DMS79 treated with DMSO at 0.1 percent for 48 hours (cell line): ENCODE results near the gene EVL.
A peak's percentile ranks its signal among the peaks of the same experiment; 100 is the strongest.

Experiments used
- DNase-seq: peaks from one replicate; lab custom pipeline; 2025; lab: John Stamatoyannopoulos, UW

EVL gene

DNA sequence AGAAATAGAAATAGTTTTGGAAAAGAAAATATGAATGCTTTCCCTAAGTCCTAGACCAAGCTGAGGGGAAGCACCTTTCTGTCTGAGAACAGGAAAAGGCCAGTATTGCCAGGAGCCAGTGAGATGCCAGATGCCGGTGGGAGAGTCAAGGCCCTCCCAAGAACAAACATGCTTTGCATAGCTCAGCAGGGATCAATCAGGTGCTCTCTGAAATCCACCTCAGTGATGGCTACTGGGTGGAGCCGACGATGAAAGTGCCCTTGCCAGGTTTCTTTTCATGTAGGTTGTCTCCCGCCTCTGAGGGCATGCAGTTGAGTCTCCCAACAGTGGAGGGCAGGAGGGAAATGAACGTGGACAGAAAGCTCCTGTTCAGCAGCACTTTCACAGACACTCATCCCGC is 66.0 kb downstream of the EVL start:
- DNase-seq = no peak

DNA sequence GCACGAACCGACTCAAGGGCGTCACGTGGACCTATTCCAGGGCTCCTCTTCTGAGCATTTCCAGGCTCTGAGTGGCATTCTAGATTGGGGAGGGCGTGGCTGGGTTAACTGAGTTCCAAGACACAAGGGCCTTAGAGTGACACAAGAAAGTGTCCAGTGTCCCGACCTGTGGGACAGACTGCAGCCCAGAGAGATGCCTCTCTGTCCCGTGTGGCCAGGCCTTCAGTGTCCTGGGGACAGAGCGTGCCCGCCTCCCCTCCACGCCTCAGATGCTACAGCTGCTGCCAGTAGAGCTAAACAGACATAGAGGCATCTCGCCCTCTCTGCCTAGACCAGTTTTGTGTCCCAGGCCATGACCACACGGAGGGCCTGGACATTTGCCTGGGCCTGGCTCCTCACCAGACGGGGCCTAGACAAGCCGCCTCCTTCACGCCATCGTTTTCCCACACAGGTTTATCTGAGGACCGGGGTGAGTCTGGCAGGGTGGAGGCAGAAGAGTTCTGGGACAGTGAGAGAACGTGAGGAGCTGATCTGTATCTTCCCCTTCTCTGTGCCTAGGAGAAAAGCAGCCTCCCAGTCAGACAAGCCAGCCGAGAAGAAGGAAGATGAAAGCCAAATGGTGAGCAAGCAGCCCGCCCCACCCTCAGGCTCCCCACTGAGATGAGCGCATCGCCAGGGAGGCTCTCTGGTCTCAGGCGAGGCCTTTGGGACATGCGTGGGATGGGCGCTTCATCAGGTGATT is 67.1 kb downstream of the EVL start:
- DNase-seq = no peak

DNA sequence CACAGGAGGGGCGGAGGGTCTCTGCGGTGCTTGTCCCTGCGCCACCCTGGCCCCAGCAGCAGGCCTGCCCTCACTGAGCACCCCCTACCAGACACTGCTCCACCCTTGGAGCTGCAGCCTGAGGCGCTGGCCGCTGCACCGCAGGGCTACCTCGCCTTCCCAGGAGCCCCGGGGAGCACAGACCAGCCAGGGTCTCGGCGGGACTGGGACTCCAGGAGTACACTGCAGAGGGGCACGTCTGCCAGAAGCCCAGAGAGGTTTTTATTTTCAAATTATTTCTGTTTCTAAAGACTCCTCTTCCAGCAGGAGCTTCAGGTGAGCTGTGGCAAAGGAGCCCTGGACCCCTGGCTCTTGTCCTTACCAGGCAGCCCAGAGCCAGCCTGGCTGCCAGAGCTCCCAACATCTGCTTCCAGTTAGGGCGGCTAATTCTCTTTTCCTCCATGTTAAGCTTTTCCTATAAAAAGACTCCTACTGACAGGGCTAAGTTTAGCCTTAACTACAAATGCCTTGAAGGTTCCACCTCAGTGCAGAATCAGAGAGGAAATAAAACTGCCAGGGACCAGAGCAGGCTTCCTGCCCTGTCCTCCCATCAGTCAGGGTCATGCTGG is 67.8 kb downstream of the EVL start:
- no peak for DNase-seq

DNA sequence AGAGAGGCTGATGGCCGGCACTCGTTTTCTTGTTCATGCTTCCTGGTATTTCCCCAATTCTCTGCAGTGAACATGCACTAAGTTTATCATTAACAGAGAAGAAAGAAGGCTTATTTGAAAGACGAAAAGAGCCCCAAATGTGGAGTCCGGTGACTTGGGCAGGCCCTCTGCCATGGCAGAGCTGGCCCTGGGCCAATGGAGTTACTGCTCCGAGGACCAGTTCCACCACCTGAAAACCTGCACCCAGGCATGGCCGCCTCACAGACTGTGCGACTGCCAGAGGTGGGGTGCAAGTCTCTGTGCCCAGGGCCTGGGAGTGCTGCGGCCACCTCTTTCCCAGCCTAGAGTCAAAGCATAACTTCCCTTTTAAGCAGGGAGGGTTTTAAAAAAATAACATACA is 69.4 kb downstream of the EVL start:
- no peak for DNase-seq

DNA sequence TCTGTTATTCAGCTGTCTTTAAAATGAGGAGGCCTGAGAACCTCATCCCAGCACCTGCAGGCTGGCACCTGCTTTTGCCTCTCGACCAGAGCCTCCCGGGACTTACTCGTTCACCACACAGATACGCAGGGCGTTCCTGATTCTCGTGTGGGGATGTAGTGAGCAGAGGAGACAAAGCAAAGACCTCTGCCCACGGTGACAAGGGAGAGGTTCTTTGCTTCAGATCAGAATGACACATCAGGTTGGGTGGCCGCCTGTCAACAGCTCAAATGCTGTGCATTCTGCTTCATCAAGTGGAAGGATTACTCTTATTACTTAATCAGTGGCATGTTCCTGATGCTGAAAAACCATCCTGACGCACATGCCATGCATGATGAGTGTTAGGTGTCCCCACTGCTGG is 69.9 kb downstream of the EVL start:
- DNase-seq = no peak

DNA sequence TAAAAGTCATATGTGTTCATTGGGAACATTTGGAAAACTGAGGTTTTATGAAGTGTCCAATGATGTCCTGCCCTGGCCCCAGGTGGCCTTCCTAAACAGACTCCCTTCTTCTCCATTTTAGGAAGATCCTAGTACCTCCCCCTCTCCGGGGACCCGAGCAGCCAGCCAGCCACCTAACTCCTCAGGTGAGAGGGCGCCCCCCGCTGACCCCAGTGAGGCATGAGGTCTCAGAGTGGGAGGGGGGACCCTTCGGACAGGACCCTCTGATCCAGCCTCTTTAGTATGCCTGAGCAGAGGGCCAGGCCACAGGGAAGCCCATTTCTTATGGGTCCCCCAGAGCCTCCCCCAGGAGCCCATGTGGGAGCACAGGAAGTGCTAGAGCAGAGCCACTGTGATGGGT is 70.6 kb downstream of the EVL start:
- DNase-seq = no peak

DNA sequence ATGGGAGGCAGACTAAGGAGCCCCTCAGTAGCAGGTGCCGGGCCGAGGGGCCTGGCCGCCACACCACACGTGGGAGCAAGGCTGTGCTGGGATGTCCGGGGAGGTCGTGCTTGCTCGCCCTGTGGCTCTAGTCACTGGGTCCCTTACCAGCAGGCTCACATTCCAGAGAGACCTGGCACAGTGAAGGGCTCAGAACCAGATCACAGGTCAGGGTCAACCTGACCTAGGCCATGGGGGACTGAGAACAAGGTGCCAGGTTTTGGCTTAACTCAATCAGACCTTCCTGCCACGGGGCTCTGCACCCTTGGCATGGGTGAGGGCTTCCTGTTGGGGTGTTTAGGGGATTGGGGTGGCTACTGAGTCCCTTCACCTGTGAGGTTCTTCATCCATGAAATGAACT is 72.0 kb downstream of the EVL start:
- DNase-seq = no peak

DNA sequence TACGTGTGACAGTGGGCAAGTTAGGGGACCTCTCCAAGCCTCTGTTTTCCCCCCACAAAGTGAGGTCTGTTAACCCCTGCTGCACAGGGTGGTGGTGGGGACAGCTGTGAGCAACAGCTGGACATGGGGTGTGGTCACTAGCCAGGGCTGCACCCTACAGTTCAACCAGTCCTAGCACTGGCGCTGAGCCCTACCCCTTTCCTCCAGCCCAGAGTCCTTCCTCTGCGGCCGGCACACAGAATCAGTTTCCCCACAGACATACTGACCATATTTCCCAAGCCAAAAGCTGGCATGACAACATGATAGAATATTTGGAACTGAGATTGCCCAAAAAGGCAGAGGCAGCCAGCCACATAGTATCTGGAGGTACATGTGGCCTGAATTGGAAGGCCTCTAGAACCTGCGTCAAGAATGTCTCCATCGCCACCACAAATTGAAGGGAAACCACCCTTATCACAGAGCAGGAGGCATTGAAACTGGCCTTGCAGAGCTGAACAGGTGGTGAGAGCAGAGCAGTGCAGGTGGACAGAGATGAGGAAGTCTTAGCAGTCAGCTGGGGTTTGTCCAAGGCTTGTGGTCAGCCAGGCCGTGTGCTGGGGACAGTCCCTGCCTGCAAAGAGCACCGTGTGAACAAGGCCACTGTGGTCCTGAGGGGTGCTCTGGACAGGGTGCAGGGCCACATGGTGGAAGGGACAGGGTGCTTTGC is 73.0 kb downstream of the EVL start:
- no peak for DNase-seq

DNA sequence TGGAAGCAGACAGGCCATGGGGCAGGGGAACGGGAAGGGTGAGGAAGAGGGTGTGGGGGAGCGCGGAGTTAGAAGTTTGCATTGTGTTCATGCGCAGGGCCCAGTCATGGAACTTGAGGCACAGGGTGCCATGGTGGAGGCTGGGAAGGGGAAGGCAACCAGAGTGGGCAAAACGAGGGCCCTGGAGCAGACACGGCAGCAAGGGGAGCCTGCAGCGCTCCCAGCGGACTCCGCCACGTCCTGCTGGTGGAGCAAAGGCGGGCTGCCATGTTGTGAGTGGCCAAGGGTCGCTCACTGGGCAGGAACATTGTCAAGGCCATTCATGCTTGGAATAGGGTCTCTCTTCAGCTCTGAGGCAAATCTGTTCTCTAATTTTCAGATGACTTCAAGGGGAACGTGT is 73.7 kb downstream of the EVL start:
- no peak for DNase-seq

DNA sequence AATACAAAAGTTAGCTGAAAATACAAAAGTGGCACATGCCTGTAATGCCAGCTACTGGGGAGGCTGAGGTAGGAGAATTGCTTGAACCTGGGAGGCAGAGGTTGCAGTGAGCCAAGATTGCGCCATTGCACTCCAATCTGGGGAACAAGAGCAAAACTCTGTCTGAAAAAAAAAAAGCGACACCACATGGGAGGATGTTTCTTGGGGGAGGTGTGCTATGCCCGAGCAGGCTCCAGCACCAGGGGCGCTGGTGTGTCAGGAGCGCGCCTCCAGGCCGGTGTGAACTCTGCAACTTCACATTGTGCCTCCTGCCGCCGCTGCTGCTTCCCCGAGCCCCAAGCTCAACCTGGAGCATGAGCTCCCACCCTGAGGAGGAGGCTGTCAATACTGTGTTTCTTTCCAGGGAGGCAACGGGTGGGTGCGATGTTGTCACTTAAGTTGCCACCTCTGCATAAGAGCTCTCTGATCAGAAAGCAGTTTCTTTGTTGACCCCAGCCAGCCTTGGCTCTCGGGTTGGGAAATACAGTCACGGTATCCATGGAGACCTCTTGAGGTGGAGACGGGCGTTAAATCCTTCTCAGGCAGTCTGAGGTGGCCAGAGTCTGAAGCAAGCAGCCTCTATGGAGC is 75.3 kb downstream of the EVL start:
- DNase-seq = peak; percentile 96

DNA sequence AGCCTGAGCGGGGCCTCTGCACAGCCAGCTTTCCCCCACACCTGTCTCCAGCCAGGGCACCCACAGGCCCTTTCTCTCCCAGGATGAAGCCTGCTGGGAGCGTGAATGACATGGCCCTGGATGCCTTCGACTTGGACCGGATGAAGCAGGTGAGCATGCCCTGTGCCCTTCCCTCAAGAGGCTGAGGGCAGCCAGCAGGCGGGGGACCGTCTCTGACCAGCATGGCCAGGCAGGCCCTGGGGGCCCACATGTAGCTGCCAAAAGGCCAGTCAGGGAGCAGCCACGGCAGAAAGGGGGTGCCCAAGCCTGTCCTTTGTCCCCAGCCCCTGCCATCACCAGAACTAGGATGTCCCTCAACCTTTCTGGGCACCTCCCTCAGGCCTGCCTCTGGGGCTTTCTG is 75.9 kb downstream of the EVL start:
- no peak for DNase-seq

DNA sequence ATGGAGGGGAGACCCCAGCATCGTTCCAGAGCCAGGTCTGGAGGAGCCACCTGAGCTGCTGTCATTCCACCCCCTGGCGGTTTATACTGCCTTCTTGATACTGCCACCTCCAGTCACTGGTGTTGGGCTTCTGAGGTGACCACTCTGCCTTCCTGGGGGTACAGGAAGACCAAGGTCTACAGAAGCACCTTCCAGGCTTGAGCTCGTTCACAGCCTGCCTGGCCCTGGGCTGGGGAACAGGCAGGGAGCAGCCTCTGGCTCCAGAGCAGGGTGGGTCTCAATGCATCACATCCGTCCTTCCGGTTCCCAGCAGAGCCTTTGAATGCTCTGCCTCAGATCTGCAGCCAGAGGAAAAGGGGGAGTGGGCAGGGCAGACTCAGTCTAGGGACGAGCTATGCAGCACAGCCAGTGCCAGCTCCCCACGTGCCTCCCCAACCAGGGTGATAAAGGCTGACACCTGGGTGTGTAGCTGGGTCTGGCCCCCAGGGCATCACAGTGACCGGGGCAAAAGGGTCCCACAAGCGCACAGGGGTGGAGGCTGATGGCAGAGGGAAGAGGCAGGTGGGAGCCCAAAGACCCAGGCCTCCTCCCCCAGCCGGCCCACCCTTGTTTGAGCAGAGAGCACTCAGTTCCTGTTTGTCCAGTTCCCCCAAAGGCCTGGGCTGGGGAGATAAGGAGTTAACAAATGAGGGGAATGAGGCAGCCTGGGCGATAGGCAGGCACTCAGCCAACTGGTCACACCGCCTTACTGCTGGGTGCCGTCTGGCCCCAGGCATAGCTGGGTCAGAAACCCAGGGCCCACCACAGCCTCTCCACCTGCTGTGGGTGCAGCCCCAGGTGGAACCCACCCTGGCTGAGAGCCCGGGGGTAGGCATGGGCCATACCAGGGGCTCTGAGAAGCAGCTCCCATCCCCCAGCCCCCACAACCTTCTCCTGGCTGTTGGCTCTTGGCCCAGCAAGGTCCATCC is 77.1 kb downstream of the EVL start:
- peak; percentile 73 for DNase-seq

DNA sequence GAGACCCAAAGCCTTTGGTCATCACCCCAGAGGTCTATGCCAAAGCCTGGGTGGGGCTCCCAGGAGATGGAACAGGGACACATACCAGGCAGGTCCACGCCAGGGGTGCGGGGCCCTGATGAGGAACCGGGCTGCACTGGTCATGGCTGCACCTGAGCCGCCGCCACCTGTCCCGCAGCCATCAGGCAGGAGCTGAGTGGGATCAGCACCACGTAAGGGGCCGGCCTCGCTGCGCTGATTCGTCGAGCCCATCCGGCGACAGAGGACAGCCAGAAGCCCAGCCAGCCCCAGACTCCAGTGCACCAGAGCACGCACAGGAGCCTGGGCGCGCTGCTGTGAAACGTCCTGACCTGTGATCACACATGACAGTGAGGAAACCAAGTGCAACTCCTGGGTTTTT is 78.3 kb downstream of the EVL start:
- no peak for DNase-seq

DNA sequence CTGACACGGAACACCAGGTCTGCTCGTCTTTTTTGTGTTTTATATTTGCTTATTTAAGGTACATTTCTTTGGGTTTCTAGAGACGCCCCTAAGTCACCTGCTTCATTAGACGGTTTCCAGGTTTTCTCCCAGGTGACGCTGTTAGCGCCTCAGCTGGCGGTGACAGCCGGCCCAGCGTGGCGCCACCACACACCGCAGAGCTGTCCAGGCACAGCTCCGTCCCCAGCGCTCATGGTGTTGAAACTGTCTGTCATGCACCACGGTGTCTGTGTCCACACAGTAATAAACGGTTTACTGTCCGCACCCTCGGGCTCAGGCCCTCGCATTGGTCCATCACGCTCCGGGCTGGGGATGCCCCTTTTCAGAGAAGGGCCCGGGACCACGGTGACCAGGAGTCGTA is 78.7 kb downstream of the EVL start:
- DNase-seq = no peak

DNA sequence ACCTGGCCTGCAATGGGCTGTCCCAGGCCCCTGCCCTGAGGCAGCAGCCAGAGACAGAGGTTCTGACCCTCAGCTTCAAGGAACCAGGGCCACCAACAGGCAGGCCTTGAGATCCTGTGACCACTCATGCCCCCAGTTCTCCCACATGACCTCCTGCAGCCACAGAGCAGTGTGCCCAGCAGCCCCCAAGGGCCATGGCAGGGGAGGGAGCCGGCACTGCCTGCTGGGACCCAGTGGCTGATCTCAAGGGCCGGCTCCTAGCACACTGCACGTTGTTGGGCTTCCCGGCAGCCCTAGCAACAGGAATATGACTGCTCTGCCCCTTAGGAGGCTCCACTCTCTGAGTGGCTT is 79.4 kb downstream of the EVL start:
- no peak for DNase-seq

DNA sequence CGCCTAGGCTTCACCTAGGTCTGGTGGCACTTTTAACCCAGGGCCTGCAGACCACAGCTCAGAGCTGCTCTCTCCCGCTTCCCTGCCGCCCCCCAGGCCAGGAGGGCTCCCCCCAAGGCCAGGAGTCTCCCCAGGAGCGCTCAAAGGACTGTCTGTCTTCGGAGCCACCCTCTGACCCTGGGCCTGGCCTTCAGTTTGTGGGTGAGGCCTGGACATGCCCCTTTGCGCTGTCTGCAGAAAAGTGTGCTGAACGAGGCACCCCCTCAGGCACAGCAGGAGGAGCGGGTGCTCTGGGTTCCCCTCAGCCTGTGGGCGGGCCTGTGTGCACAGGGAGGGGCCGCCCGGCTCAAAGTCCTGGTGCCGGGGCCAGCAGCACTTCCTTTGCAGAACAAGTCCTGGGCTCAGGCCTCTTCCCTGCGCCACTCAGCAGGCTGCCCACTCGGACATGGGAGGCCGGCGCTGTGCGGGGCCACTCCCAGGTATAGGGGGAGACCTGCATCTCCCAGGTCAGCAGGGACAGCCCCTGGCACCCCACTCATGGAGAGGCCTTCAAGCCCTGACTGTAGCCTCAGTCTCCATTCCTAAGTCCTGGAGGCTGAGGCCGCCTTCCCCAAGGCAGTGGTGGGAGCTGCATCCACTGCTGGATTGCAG is 79.9 kb downstream of the EVL start:
- DNase-seq = no peak

DNA sequence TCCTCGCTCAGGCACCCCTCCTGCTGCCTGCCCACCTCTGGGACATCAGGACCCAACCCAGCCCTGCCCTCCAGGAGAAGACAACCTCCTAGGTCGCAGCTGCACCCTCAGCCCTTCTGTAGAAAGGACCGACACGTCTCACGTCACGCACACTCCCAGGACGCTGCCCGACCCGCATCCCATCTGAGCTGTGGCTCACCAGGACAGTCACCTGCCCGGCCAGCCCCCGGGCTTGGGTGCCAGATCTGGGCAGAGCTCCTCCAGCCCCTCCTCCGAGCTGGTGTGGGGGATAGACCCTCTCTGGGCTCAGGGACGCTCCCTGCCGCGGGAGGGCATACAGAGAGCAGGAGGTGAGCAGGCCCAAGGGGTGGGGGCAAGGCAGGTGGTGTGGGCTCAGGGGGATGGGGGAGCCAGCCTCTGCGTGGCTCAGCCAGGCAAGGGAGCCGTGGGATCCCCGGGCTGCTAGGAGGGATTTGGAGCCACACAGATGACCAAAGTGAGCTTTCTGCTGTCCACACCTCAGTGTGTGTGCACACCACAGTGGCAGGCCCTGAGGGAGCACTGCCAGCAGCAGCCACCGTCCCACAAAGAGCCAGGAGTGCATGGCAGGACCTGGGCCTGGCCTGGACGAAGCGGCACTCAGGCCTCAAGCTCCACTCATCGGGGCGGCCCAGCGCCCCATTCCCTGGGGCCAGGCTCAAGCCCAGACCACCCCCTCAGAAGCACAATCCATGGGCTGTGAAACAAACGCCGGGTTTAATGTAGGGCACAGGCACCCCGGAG is 80.7 kb downstream of the EVL start:
- no peak for DNase-seq

DNA sequence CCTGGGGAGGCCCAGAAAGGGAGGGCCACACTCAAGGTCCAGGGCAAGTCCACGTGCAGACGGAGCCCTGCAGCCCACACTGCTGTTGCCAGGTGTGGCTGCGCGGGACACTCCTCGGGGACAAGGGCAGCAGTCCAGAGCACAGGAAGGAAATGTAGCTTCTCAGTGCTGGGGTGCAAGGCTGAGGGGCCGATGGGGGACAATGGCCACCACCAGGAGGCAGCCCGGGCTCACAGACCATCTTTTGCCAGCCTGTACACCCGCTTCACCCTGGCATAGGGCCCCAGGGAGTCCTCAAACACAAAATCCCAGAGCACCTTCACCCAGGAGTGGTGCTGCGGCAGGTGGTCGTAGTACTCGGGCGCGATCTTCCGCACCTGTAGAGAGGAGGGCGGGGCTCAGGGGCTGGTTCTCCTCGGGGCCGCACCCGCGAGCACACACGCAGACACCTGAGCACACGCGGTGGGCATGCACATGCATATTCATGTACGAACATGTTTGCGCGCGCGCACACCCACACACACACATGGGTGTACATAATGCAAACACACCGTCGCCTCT is 81.4 kb downstream of the EVL start:
- no peak for DNase-seq

DNA sequence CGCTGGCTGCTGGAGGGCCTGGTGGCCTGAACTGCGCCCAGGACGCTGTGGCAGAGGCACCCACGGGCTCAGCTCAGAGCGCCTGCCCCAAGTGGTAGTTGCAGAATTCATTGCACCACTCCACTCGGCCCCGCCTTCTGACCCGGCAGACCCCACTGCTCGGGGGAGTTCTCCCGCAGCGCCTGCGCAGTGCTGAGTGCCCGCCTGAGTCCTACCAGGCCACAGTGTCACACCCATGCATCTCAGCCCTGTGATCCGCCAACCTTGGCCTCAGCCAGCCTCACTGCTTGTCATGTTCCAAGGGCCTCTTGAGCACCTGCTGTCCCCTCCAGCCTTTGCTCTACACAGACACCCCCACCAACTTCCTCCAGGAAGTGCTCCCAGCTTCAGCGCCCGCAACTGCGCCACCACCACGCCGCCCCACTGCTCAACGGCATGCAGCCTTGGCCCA is 82.0 kb downstream of the EVL start:
- peak; percentile 44 for DNase-seq
